BJ (cell line): ENCODE measurements around the gene DUSP8. TPM values are rescaled to one million over a fixed set of nuclear protein-coding genes. Genes with fewer than 3 reads are reported as not detected.
"Not testable (repeated sequence)": the region's sequence is repeated elsewhere in the genome, so short reads cannot be mapped to it uniquely, and the experiment has no call there.

Experiments
- CTCF ChIA-PET: fragments of 350-600 bp; formaldehyde crosslinking; extraction: SDS; loops from one replicate; lab custom pipeline; 2021; ENCODE audit warnings: antibody characterized with exemption, inconsistent platforms; lab: Yijun Ruan, JAX
- POLR2A ChIA-PET: fragments of 300-600 bp; sonication (Branson Sonifier 250); formaldehyde crosslinking; extraction: SDS; loops from one replicate; lab custom pipeline; 2021; ENCODE audit warnings: antibody characterized with exemption; lab: Charles Lee
- DNase-seq: peaks from one replicate; pipeline ENCODE4 v3.0.0-alpha.2; 2011; ENCODE audit warnings: low read depth
- H3K27me3 ChIP-seq: 2 replicates; pipeline ENCODE4 v1.6.0; 2011; ENCODE audit warnings: low read length; ENCODE audit not compliant: control insufficient read depth, insufficient read depth
- H3K36me3 ChIP-seq: 2 replicates; pipeline ENCODE4 v1.5.1; 2011; ENCODE audit warnings: low read length; ENCODE audit not compliant: control insufficient read depth, insufficient read depth
- H3K4me3 ChIP-seq: 2 replicates; pipeline ENCODE4 v1.5.1; 2011; ENCODE audit warnings: low read depth, mild to moderate bottlenecking, control low read depth, low read length
- polyA plus RNA-seq: library from polyadenylated mRNA; depleted of rRNA; stranded (reverse); fragments of >200 nt; gene quantifications from 2 replicates; pipeline ENCODE4 v1.2.3, GENCODE V29; 2011
- TF ChIP-seq, protein P1 (sequence below): IDR thresholded peaks from 2 replicates; pipeline ENCODE4 v1.5.1; 2011; ENCODE audit warnings: low read depth, mild to moderate bottlenecking, control low read depth, inconsistent platforms, low read length, moderate library complexity; ENCODE audit not compliant: insufficient read depth

DUSP8 gene
- polyA plus RNA-seq, 1 experiment: 3.4 TPM

DNA sequence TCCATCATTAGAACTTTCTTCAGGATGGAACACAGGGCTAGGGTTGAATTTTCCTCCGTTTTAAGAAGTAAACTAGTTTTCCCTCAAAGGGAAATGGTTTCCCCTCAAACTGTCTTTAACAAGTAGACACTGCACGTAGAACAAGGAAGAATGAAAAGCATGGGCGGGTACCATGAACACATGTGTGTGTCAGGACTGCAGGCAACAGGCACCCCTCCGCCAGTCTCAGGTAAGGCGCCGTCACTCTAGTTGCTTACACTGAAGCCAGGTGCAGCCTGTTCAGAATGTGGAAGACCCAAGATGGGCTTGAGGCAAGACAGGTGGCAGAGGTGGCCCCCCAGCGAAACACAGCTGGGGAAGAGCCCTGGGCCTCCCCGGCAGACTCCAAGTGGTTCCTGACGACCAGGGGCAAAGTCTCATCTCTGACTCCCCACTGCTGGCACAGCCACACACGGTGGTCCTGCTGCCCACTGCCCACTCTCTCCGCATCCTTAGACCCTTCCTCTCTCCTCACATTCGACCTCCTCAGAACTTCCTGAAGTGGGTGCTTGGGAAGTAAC is 60.1 kb downstream of the DUSP8 start:
- H3K27me3 ChIP-seq: no peaks in the 10 kb centered on the region
- CTCF ChIA-PET: no interaction called here
- TF ChIP-seq, protein P1, sequence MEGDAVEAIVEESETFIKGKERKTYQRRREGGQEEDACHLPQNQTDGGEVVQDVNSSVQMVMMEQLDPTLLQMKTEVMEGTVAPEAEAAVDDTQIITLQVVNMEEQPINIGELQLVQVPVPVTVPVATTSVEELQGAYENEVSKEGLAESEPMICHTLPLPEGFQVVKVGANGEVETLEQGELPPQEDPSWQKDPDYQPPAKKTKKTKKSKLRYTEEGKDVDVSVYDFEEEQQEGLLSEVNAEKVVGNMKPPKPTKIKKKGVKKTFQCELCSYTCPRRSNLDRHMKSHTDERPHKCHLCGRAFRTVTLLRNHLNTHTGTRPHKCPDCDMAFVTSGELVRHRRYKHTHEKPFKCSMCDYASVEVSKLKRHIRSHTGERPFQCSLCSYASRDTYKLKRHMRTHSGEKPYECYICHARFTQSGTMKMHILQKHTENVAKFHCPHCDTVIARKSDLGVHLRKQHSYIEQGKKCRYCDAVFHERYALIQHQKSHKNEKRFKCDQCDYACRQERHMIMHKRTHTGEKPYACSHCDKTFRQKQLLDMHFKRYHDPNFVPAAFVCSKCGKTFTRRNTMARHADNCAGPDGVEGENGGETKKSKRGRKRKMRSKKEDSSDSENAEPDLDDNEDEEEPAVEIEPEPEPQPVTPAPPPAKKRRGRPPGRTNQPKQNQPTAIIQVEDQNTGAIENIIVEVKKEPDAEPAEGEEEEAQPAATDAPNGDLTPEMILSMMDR: no peak
- H3K4me3 ChIP-seq: no peak overlapping the region
- POLR2A ChIA-PET: no interaction called here
- no peaks in the 10 kb centered on the region; the same call in 1 of the 2 replicates for H3K36me3 ChIP-seq
- no peak for DNase-seq

DNA sequence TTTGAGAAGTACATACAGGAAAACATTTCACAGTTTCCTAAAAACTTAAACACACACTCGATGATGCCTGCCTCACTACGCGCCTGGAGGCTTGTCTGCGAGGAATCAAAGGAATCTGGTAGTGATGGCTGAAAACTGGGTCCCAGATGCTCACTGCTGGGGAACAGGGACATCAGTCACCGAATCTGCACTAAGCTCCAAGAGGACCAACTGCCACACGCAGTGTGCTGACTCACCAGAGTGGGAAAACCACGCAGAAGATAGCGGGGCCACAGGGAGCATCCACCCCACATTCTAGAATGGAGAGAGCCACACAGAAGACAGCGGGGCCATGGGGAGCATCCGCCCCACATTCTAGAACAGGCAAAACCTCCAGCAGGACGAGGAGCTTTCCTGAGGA is 61.1 kb downstream of the DUSP8 start:
- no peaks in the 10 kb centered on the region; the same call in 1 of the 2 replicates for H3K36me3 ChIP-seq
- CTCF ChIA-PET: interaction anchor here (1.2 kb wide), 1 partner anchor 308 kb away, joined by 3 read pairs; no protein-coding TSS in a partner anchor
- POLR2A ChIA-PET: no interaction called here
- no peak overlapping the region for H3K4me3 ChIP-seq
- no peaks in the 10 kb centered on the region for H3K27me3 ChIP-seq
- DNase-seq: no peak
- TF ChIP-seq, protein P1: no peak

DNA sequence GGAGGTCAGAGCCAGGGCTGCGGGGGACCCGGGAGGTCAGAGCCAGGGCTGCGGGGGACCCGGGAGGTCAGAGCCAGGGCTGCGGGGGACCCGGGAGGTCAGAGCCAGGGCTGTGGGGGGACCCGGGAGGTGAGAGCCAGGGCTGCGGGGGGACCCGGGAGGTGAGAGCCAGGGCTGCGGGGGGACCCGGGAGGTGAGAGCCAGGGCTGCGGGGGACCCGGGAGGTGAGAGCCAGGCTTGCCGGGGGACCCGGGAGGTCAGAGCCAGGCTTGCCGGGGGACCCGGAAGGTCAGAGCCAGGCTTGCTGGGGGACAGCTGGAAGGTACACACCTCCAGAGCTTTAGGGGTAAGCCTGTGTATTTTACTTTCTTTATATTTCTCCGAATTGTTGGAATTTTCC is 61.7 kb downstream of the DUSP8 start:
- DNase-seq, H3K4me3 ChIP-seq, POLR2A ChIA-PET, H3K27me3 ChIP-seq, H3K36me3 ChIP-seq: not testable (repeated sequence)
- CTCF ChIA-PET: interaction anchor here (1.2 kb wide), 1 partner anchor 308 kb away, joined by 3 read pairs; no protein-coding TSS in a partner anchor

DNA sequence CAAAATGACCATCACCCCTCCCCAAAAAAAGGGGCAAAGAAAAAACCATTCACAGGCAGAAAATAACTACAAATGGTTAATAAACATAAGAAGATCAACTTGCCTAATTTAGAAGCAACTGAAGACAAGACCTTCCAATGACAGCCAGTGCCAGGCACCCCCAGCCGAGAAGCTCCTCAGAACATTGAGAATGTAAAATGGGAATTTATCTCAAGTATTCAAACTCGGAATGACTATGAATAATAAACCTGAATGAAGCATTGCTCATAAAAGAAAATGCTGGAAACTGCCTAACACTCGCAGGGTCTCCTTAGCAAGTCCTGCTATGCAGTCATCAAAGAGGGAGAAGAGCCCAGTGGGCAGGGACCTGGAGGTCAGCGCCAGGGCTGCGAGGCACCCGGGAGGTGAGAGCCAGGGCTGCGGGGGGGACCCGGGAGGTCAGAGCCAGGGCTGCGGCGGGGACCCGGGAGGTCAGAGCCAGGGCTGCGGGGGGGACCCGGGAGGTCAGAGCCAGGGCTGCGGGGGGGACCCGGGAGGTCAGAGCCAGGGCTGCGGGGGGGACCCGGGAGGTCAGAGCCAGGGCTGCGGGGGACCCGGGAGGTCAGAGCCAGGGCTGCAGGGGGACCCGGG is 62.3 kb downstream of the DUSP8 start:
- H3K4me3 ChIP-seq: no peak overlapping the region
- H3K27me3 ChIP-seq: no peaks in the 10 kb centered on the region
- TF ChIP-seq, protein P1: no peak
- H3K36me3 ChIP-seq: no peaks in the 10 kb centered on the region; the same call in 1 of the 2 replicates
- CTCF ChIA-PET: interaction anchor here (0.6 to 1.3 kb wide), 2 partner anchors 66 to 247 kb away, joined by 3 read pairs; no protein-coding TSS in a partner anchor
- POLR2A ChIA-PET: interaction anchor here (0.6 kb wide), 1 partner anchor 29 kb away, joined by 3 read pairs; no protein-coding TSS in a partner anchor
- DNase-seq: no peak

DNA sequence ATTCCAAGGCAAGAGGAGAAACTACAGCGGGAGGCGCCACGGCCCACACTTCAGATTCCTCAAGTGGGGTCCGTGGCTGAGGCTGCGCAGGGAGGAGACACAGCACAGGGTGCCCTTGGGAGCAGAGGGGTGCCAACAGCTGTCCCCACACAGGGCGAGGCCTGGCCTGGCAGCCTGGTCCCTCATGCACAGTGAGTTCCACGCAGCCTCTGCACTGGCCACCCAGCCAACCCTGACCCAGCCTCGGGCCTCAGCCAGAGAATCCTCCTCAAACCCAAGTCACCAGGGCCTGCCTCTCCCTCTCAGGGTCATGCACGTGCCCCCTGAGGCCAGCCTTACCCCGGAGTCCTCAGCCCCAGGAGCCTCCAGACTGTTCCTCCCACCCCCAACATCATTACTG is 63.1 kb downstream of the DUSP8 start:
- TF ChIP-seq, protein P1: no peak
- H3K4me3 ChIP-seq: no peak overlapping the region
- ChIA-PET POLR2A (interaction anchor here (0.6 kb wide), 1 partner anchor 30 kb away, joined by 3 read pairs; no protein-coding TSS in a partner anchor), CTCF (interaction anchor here (1.3 kb wide), 1 partner anchor 66 kb away, joined by 3 read pairs; no protein-coding TSS in a partner anchor)
- H3K27me3 ChIP-seq: no peaks in the 10 kb centered on the region
- no peaks in the 10 kb centered on the region; the same call in 1 of the 2 replicates for H3K36me3 ChIP-seq
- DNase-seq: no peak
